GM10248 (cell line): Measurements from ENCODE around the gene MTIF3.
A peak's percentile ranks its signal among the peaks of the same experiment; 100 is the strongest.

ENCODE experiments used
- CTCF ChIA-PET: fragments of 300-600 bp; sonication (Branson Sonifier 250); formaldehyde crosslinking; extraction: SDS; loops from one replicate; lab custom pipeline; 2021; ENCODE audit warnings: antibody characterized with exemption; lab: Yijun Ruan, JAX
- POLR2A ChIA-PET: fragments of 350-650 bp; sonication (Branson Sonifier 250); formaldehyde crosslinking; extraction: SDS; loops from one replicate; lab custom pipeline; 2020; ENCODE audit warnings: antibody characterized with exemption; lab: Yijun Ruan, JAX
- DNase-seq: peaks from one replicate; pipeline ENCODE4 v3.0.0; 2012; ENCODE audit errors: extremely low spot score
- CTCF ChIP-seq: IDR thresholded peaks from 2 replicates; pipeline ENCODE4 v1.5.1; 2012; ENCODE audit warnings: mild to moderate bottlenecking, low read depth; ENCODE audit errors: extremely low read depth, missing control alignments, control extremely low read depth

MTIF3 gene

GRCh38 chr13:27432611-27433210, 17.7 kb downstream of the MTIF3 start:
- TF ChIP-seq CTCF = no peak
- ChIA-PET CTCF (no interaction called here), POLR2A (no interaction called here)
- no peak for DNase-seq

- no peak for TF ChIP-seq CTCF
- DNase-seq = no peak
- CTCF ChIA-PET = no interaction called here
- POLR2A ChIA-PET = no interaction called here
These were observed 18.2 kb downstream of the MTIF3 start for GRCh38 chr13:27432180-27432579.

- ChIA-PET POLR2A (no interaction called here), CTCF (interaction anchor here (0.8 to 3.6 kb wide), 4 partner anchors 15 to 221 kb away, joined by 3 to 25 read pairs (median 4); no protein-coding TSS in a partner anchor)
- TF ChIP-seq CTCF = no peak
- DNase-seq = no peak
These were observed 22.2 kb downstream of the MTIF3 start for GRCh38 chr13:27428160-27428559.

GRCh38 chr13:27427641-27428040, 22.7 kb downstream of the MTIF3 start:
- POLR2A ChIA-PET = no interaction called here
- no peak for TF ChIP-seq CTCF
- no peak for DNase-seq
- CTCF ChIA-PET = interaction anchor here (1.2 to 3.6 kb wide), 3 partner anchors 16 to 222 kb away, joined by 3 to 25 read pairs (median 4); no protein-coding TSS in a partner anchor

- POLR2A ChIA-PET = interaction anchor here (1.1 kb wide), 1 partner anchor 28 kb away, joined by 3 read pairs; no protein-coding TSS in a partner anchor
These were observed 24.3 kb downstream of the MTIF3 start for GRCh38 chr13:27425918-27426630.

More at GRCh38 chr13:27425918-27426630, 24.3 kb downstream of the MTIF3 start:
- CTCF ChIA-PET = interaction anchor here (0.6 to 3.6 kb wide), 17 partner anchors 9 to 440 kb away, joined by 3 to 25 read pairs (median 4); no protein-coding TSS in a partner anchor
- TF ChIP-seq CTCF = peak; percentile 27
- DNase-seq = peak; percentile 50
